HepG2 (cell line): ENCODE measurements around the gene ARL4C. TPM values are rescaled to one million over a fixed set of nuclear protein-coding genes. Genes with fewer than 3 reads are reported as not detected.

Experiments used
- ATAC-seq: fragments of 200-7000 bp; cut with Tn5 transposase; 3 replicates; pipeline ENCODE4 v1.9.1; 2020; ENCODE audit warnings: mild to moderate bottlenecking, moderate library complexity
- BruUV-seq: library from RNA; stranded (reverse); fragments of 400-500 nt; replicated peaks from 2 replicates; lab custom pipeline; 2021; lab: Mats Ljungman, UMichigan
- CTCF ChIA-PET: fragments of 300-600 bp; formaldehyde crosslinking; extraction: SDS; loops from one replicate; lab custom pipeline; 2021; ENCODE audit warnings: low total read pairs, inconsistent platforms, low intra/inter-chr PET ratio; lab: Yijun Ruan, JAX
- POLR2A ChIA-PET: fragments of 350-600 bp; sonication (Branson Sonifier 250); formaldehyde crosslinking; loops from one replicate; lab custom pipeline; 2020; ENCODE audit warnings: antibody characterized with exemption, inconsistent platforms; lab: Yijun Ruan, JAX
- DNase-seq: peaks from one replicate; pipeline ENCODE4 v3.0.0-alpha.2; 2015; ENCODE audit warnings: low spot score
- FAIRE-seq: peaks from 3 replicates; lab custom pipeline; 2011; peaks lifted over from hg19 to GRCh38; lab: Jason Lieb, UNC
- H2AFZ ChIP-seq: one replicate; pipeline ENCODE4 v1.6.1; 2011; ENCODE audit warnings: low read length, inconsistent platforms
- H3K27ac ChIP-seq: fragments of 300-600 bp; 3 replicates; pipeline ENCODE4 v1.8.0; 2011; ENCODE audit warnings: mixed run types, mild to moderate bottlenecking, mixed read lengths, low read length, inconsistent platforms; ENCODE audit not compliant: insufficient read depth; ENCODE audit errors: extremely low read length
- H3K27me3 ChIP-seq, 2 experiments: fragments of 200-600 bp in 1 of 2; 2 replicates in 1 of 2; 3 replicates in 1 of 2; pipeline versions ENCODE4 v1.6.0 to v1.8.0; 2011; ENCODE audit warnings: low read length in 2 of 2, mild to moderate bottlenecking in 2 of 2, moderate library complexity in 2 of 2, inconsistent platforms in 1 of 2; ENCODE audit not compliant: insufficient read depth in 2 of 2, control insufficient read depth in 1 of 2
- H3K36me3 ChIP-seq, 2 experiments: fragments of 200-600 bp in 1 of 2; replicated peaks in 1 of 2; 2 replicates in 1 of 2; 3 replicates in 1 of 2; pipeline versions ENCODE4 v1.5.1 to v1.8.0; 2011; ENCODE audit warnings: low read length in 2 of 2, inconsistent platforms in 1 of 2; ENCODE audit not compliant: insufficient read depth in 2 of 2, control insufficient read depth in 1 of 2
- H3K4me1 ChIP-seq: 2 replicates; pipeline ENCODE4 v1.5.1; 2012; ENCODE audit warnings: low read length, inconsistent platforms; ENCODE audit not compliant: insufficient read depth
- H3K4me2 ChIP-seq: 2 replicates; pipeline ENCODE4 v1.6.0; 2011; ENCODE audit warnings: low read depth, low read length, inconsistent platforms
- H3K4me3 ChIP-seq, 3 experiments: fragments of 200-600 bp in 1 of 3; sonication (generic), shearing (Covaris generic) in 1 of 3; replicated peaks in 1 of 3; 2 replicates each; pipeline ENCODE4 v1.5.1; 2011 to 2016; ENCODE audit warnings: low read length in 3 of 3, inconsistent platforms in 2 of 3, low read depth in 2 of 3, mild to moderate bottlenecking in 2 of 3, control low read depth in 1 of 3, mixed read lengths in 1 of 3; ENCODE audit not compliant: insufficient read depth in 1 of 3
- H3K79me2 ChIP-seq: one replicate; pipeline ENCODE4 v1.6.1; 2011; ENCODE audit warnings: low read length, inconsistent platforms; ENCODE audit not compliant: insufficient read depth
- H3K9ac ChIP-seq: 2 replicates; pipeline ENCODE4 v1.6.0; 2011; ENCODE audit warnings: mild to moderate bottlenecking, low read depth, low read length, inconsistent platforms; ENCODE audit not compliant: insufficient read depth
- H3K9me3 ChIP-seq: 2 replicates; pipeline ENCODE4 v1.5.1; 2012; ENCODE audit warnings: mild to moderate bottlenecking, low read length
- H4K20me1 ChIP-seq: 2 replicates; pipeline ENCODE4 v1.6.0; 2011; ENCODE audit warnings: inconsistent platforms, mild to moderate bottlenecking, low read length, moderate library complexity; ENCODE audit not compliant: insufficient read depth
- BORCS8-MEF2B ChIP-seq: sonication (generic); formaldehyde crosslinking; IDR thresholded peaks from 2 replicates; pipeline ENCODE4 v1.8.0; 2022; ENCODE audit warnings: mild to moderate bottlenecking, missing genetic modification reagents
- CBX2 ChIP-seq, 2 experiments: fragments of 200-600 bp in 1 of 2; sonication (generic); formaldehyde crosslinking in 1 of 2; IDR thresholded peaks; 2 replicates each; pipeline versions ENCODE4 v1.7.0 to v1.8.1; 2018 to 2022; ENCODE audit warnings: low read depth in 2 of 2, low read length in 1 of 2, mild to moderate bottlenecking in 1 of 2, missing genetic modification reagents in 1 of 2
- CREB1 ChIP-seq, 2 experiments: fragments of 450-650 bp in 1 of 2; IDR thresholded peaks; 2 replicates each; pipeline ENCODE4 v1.6.1; 2016 to 2017; ENCODE audit warnings: control low read depth in 1 of 2, mild to moderate bottlenecking in 1 of 2, missing compliant biosample characterization in 1 of 2, missing genetic modification characterization in 1 of 2
- DR1 ChIP-seq: sonication (generic); formaldehyde crosslinking; IDR thresholded peaks from 2 replicates; pipeline ENCODE4 v1.8.0; 2021; ENCODE audit warnings: mild to moderate bottlenecking, missing genetic modification reagents, inconsistent platforms
- EED ChIP-seq: sonication (generic); formaldehyde crosslinking; IDR thresholded peaks from 2 replicates; pipeline ENCODE4 v1.5.0; 2020; ENCODE audit warnings: mild to moderate bottlenecking, missing genetic modification reagents
- EZH2 ChIP-seq: conservative IDR thresholded peaks from 2 replicates; pipeline ENCODE4 v1.6.1; 2012; ENCODE audit warnings: mild to moderate bottlenecking, low read depth, low read length, moderate library complexity
- POLR2A ChIP-seq, 2 experiments: IDR thresholded peaks; 2 replicates each; pipeline ENCODE4 v1.6.1; 2011; ENCODE audit warnings: low read depth in 2 of 2, low read length in 2 of 2, mild to moderate bottlenecking in 1 of 2, moderate library complexity in 1 of 2; ENCODE audit not compliant: insufficient read depth in 1 of 2
- REPIN1 ChIP-seq: sonication (generic); formaldehyde crosslinking; IDR thresholded peaks from 2 replicates; pipeline ENCODE4 v1.8.0; 2022; ENCODE audit warnings: missing genetic modification reagents, low read depth, mild to moderate bottlenecking, borderline replicate concordance
- RXRA ChIP-seq: sonication (generic); formaldehyde crosslinking; IDR thresholded peaks from 2 replicates; pipeline ENCODE4 v1.5.1; 2020; ENCODE audit warnings: missing genetic modification reagents
- SP4 ChIP-seq: sonication (generic); formaldehyde crosslinking; IDR thresholded peaks from 2 replicates; pipeline ENCODE4 v1.8.1; 2023; ENCODE audit warnings: mild to moderate bottlenecking, missing genetic modification reagents
- TBX2 ChIP-seq: sonication (generic); formaldehyde crosslinking; IDR thresholded peaks from 2 replicates; pipeline ENCODE4 v1.5.0; 2020; ENCODE audit warnings: missing genetic modification reagents, mild to moderate bottlenecking, borderline replicate concordance
- ZFX ChIP-seq: sonication (generic); formaldehyde crosslinking; IDR thresholded peaks from 2 replicates; pipeline ENCODE4 v1.4.0; 2020; ENCODE audit warnings: mild to moderate bottlenecking, low read depth, missing genetic modification reagents, moderate library complexity
- ZKSCAN5 ChIP-seq: sonication (generic); formaldehyde crosslinking; IDR thresholded peaks from 2 replicates; pipeline ENCODE4 v1.5.1; 2020; ENCODE audit warnings: mild to moderate bottlenecking, missing genetic modification reagents
- ZNF230 ChIP-seq: sonication (generic); formaldehyde crosslinking; IDR thresholded peaks from 2 replicates; pipeline ENCODE4 v1.4.0; 2020; ENCODE audit warnings: mild to moderate bottlenecking, missing genetic modification reagents
- ZNF367 ChIP-seq: sonication (generic); formaldehyde crosslinking; IDR thresholded peaks from 2 replicates; pipeline ENCODE4 v1.4.0; 2020; ENCODE audit warnings: missing genetic modification reagents, borderline replicate concordance
- ZNF660 ChIP-seq: sonication (generic); formaldehyde crosslinking; IDR thresholded peaks from 2 replicates; pipeline ENCODE4 v1.5.1; 2020; ENCODE audit warnings: mild to moderate bottlenecking, low read depth, missing genetic modification reagents, borderline replicate concordance
- WGBS: methylation state at CpG from one replicate; pipeline ENCODE4 v1.1.6; 2017; ENCODE audit warnings: low lambda C conversion rate; 5-methylcytosine and 5-hydroxymethylcytosine counted together
- in situ Hi-C: cut with HindIII; loops from 2 replicates; pipeline ENCODE4 v1.10.0; 2017; ENCODE audit warnings: low pct_unique_long_range_greater_than_20kb; ENCODE audit not compliant: extremely low pct_ligation_motif_present
- intact Hi-C: fragments of 100-400 bp; cut with micrococcal nuclease; formaldehyde crosslinking; loops from one replicate; pipeline ENCODE4 v1.10.0; 2022; ENCODE audit not compliant: unreplicated experiment
- polyA plus RNA-seq, 8 experiments: library from polyadenylated mRNA; depleted of rRNA in 3 of 8; stranded (reverse) in 7 of 8; unstranded in 1 of 8; fragments of >200 nt; fragmentation: Illumina TruSeq in 4 of 8; extraction: Trizol in 4 of 8; gene quantifications; 2 replicates each; pipeline versions ENCODE4 v1.2.1 to v1.2.3, GENCODE V29; 2011 to 2016; ENCODE audit warnings: low read depth in 4 of 8, missing spikeins in 1 of 8, mixed read lengths in 1 of 8; ENCODE audit not compliant: insufficient read depth in 1 of 8
- total RNA-seq, 5 experiments: library from RNA; depleted of rRNA; stranded (reverse); fragments of >200 nt; fragmentation: Illumina TruSeq; extraction: Trizol; gene quantifications; 2 replicates each; pipeline ENCODE4 v1.2.3, GENCODE V29; 2016; ENCODE audit warnings: low read depth in 1 of 5
- TF ChIP-seq, protein P1 (sequence below): sonication (generic); formaldehyde crosslinking; IDR thresholded peaks from 2 replicates; pipeline ENCODE4 v1.4.0; 2020; ENCODE audit warnings: low read depth, mild to moderate bottlenecking, missing genetic modification reagents
- TF ChIP-seq, protein P2 (sequence below): sonication (generic); formaldehyde crosslinking; IDR thresholded peaks from 2 replicates; pipeline ENCODE4 v1.5.1; 2020; ENCODE audit warnings: missing genetic modification reagents, mild to moderate bottlenecking, borderline replicate concordance

Gene ARL4C
- total and polyA plus RNA-seq, 2 of the 13 experiments (the other 11 are each of a cell fraction or from before 2014, with no cell fraction given), result 0.07 to 0.15 TPM

DNA sequence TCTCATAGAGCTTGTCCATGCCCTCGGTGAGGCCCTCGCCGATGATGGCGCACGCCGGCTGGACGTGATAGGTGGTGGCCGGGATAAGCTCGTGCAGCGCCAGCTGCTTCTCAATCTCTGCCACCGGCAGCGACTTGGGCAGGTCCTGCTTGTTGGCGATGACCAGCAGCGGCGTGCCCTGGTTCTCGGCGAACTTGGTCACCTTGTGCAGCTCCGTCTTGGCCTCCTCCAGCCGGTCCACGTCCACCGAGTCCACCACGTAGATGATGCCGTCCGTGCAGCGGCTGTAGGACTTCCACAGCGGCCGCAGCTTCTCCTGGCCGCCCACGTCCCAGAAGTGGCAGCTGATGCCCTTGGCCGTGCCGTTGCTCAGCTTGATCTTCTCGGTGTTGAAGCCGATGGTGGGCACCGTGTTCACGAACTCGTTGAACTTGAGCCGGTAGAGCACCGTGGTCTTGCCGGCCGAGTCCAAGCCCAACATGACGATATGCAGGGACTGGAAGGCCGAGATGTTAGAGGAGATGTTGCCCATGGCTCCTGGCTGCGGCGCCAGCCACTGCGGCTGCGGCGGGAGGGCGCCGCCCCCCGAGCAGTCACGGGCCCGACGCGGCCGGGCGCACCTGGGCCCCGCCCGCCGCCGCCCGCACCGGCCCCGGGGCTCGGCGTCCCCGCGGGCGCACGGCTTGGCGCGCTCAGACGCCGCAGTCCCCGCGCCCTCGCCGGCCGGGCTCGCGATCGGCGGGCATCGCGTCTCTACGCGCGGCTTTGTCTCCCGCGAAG, 636 bp downstream of the ARL4C start:
- Histone ChIP-seq H3K4me2 (peak overlapping the region; percentile 85), H3K36me3 (no peaks in the 10 kb centered on the region), H3K27me3 (peaks cover 12 to 35% of the 10 kb centered on the region in 2 experiments), H3K79me2 (no peaks in the 10 kb centered on the region), H3K27ac (no peak overlapping the region), H2AFZ (no peak overlapping the region), H3K4me3 (peak overlapping the region; percentile 50 to 67 (median 54); a peak in 4 of 6 replicates), H4K20me1 (peaks cover 5% of the 10 kb centered on the region; the same call in 1 of the 2 replicates), H3K9me3 (no peaks in the 10 kb centered on the region), H3K4me1 (peaks cover 7% of the 10 kb centered on the region), H3K9ac (no peak overlapping the region)
- 5% methylated on average over 50 of the region's 89 CpGs for WGBS
- intact Hi-C loops, result no loop called here
- no peak for ATAC-seq
- no peak for FAIRE-seq
- CTCF ChIA-PET, result no interaction called here
- DNase-seq, result no peak
- in situ Hi-C loops, result loop anchor here (5.0 kb wide), 3 partner anchors 204 to 519 kb away; no protein-coding TSS in a partner anchor
- POLR2A ChIA-PET, result no interaction called here
- BruUV-seq, result no TSS peak
- TF ChIP-seq ZKSCAN5 (CRISPR knock-in tag) (no peak), TBX2 (CRISPR knock-in tag) (0 out of 2 replicates have a peak, but pooled peaks have one; percentile 28), CREB1 (IDR thresholded peaks at IDR 0.05) (no peak), CREB1 (CRISPR knock-in tag; IDR thresholded peaks at IDR 0.05) (no peak), RXRA (CRISPR knock-in tag) (0 out of 2 replicates have a peak, but pooled peaks have one; percentile 11), ZFX (CRISPR knock-in tag) (0 out of 2 replicates have a peak, but pooled peaks have one; percentile 17), EZH2 (peak; percentile 93), ZNF660 (0 out of 2 replicates have a peak, but pooled peaks have one; percentile 58), ZNF230 (CRISPR knock-in tag) (0 out of 2 replicates have a peak, but pooled peaks have one; percentile 35), POLR2A (IDR thresholded peaks at IDR 0.05; ENCODE audit: insufficient read depth in 1 of 2, low read depth in 2 of 2, low read length in 2 of 2) (no peak), EED (CRISPR knock-in tag) (peak; percentile 88; the same call in 1 of the 2 replicates), REPIN1 (no peak), ZNF367 (CRISPR knock-in tag) (no peak), BORCS8-MEF2B (CRISPR knock-in tag) (peak; percentile 16; the same call in 1 of the 2 replicates), CBX2 (IDR thresholded peaks at IDR 0.05; ENCODE audit: low read depth, low read length) (0 out of 2 replicates have a peak, but pooled peaks have one; percentile 16), CBX2 (CRISPR knock-in tag; IDR thresholded peaks at IDR 0.05; ENCODE audit: low read depth) (no peak), DR1 (CRISPR knock-in tag) (no peak), SP4 (0 out of 2 replicates have a peak, but pooled peaks have one; percentile 50)
- TF ChIP-seq, protein P1, sequence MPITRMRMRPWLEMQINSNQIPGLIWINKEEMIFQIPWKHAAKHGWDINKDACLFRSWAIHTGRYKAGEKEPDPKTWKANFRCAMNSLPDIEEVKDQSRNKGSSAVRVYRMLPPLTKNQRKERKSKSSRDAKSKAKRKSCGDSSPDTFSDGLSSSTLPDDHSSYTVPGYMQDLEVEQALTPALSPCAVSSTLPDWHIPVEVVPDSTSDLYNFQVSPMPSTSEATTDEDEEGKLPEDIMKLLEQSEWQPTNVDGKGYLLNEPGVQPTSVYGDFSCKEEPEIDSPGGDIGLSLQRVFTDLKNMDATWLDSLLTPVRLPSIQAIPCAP, result peak; percentile 21; the same call in 1 of the 2 replicates
- TF ChIP-seq, protein P2, sequence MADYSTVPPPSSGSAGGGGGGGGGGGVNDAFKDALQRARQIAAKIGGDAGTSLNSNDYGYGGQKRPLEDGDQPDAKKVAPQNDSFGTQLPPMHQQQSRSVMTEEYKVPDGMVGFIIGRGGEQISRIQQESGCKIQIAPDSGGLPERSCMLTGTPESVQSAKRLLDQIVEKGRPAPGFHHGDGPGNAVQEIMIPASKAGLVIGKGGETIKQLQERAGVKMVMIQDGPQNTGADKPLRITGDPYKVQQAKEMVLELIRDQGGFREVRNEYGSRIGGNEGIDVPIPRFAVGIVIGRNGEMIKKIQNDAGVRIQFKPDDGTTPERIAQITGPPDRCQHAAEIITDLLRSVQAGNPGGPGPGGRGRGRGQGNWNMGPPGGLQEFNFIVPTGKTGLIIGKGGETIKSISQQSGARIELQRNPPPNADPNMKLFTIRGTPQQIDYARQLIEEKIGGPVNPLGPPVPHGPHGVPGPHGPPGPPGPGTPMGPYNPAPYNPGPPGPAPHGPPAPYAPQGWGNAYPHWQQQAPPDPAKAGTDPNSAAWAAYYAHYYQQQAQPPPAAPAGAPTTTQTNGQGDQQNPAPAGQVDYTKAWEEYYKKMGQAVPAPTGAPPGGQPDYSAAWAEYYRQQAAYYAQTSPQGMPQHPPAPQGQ, result no peak
